NCI-H2227 treated with DMSO at 0.1 percent for 48 hours (cell line): ENCODE results near the gene SPARC.

Experiments used
- DNase-seq: peaks from one replicate; lab custom pipeline; 2025; lab: John Stamatoyannopoulos, UW

The SPARC gene

DNA sequence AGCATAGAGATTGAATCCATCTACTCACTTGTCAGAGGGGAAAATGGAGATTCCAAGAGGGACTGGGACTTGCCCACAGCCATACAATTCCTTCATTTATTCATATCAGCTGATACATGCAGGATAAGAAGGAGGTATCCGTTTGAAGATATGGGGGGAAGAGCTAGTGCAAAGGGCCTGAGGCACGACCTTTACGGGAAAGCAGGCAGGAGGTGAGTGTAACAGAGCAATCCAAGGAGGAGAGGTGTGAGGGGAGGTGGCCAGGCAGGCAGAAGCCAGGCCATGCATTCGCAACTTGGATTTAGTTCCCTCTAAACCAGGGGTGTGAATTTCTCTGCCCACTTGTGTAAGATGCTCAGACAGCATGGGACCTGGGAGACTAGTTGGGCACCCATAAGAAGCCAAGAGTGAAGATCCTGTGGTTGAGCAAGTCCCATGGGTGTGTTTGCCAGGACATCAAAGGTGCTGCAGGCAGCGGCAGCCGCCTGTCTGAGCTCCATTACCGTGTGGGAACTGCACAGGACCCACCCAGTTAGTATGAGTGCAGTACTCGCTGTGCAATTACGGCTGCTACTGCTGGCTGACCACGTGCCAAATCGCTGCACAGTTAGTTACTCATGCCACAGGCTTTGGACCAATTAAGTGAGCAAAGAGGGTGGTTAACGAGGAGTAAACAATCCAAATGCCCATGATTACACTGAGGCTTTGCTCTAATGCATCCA, 64.2 kb downstream of the SPARC start:
- peak; percentile 6 for DNase-seq

DNA sequence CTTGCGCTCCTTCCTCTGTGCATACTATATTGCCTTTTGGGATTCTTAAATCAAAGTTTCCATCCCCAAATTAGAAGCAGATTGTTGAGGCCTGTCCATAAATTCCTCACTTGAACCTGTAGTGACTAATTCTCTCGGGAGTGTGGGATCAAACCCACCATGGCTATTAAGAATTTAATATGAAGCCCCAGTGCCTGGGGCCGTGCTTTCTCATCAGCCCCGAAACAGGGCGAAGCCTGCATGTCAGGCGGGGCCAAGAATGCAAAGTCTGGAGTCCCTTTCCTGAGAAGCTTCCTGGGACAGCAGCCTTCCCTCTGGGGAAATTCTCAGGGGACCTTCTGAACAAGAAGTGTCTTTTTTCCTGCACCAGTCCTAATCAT, 66.3 kb downstream of the SPARC start:
- DNase-seq: no peak

DNA sequence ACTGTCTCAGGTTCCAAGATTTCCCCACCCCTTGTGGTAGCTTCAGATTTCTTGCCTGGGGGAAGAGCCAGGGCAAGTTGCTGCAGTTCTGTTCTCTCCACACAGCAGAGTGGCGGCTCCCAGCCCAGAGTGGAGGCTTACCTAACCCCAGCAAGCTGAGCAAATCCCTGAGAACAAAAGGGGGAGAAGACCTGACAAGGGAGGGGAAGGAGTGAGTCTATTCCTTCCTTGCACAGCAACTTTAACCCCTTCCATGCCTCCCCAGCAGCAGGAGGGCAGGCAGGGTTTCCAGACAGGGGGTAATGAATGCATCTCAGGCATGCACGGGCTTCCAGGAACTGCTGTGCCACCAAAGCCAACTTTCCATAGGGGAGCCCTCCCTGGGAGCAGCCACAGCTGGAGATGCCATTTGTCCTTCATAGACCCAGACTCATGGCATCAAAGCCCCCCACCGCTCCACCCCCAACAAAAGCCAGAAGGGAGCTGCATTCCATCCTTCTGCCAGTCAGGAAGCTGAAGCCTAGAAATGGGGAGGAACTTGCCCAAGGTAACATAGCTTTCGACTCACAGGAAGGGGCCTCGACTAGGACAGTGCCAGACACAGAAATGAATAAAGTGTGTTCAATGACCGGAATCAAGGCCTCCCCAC, 66.8 kb downstream of the SPARC start:
- no peak for DNase-seq

DNA sequence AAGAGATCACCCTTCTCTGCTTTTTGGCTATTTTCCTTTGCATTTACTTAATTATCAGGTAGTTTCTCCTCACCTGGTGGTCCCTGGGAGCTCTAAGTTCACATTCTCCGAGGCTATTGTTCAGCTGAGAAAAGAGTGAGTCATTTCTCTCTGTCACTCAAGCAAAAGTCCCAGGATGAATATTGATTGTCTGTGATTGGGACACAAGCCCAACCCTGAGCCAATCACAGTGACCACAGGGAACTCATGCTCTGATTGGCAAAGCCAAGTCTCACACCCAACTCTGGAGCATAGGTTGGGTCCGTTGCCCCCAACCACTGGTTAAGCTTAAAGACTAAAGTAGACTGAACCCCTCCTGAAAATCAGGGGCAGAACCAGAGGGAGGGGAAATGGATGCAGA, 67.8 kb downstream of the SPARC start:
- no peak for DNase-seq

DNA sequence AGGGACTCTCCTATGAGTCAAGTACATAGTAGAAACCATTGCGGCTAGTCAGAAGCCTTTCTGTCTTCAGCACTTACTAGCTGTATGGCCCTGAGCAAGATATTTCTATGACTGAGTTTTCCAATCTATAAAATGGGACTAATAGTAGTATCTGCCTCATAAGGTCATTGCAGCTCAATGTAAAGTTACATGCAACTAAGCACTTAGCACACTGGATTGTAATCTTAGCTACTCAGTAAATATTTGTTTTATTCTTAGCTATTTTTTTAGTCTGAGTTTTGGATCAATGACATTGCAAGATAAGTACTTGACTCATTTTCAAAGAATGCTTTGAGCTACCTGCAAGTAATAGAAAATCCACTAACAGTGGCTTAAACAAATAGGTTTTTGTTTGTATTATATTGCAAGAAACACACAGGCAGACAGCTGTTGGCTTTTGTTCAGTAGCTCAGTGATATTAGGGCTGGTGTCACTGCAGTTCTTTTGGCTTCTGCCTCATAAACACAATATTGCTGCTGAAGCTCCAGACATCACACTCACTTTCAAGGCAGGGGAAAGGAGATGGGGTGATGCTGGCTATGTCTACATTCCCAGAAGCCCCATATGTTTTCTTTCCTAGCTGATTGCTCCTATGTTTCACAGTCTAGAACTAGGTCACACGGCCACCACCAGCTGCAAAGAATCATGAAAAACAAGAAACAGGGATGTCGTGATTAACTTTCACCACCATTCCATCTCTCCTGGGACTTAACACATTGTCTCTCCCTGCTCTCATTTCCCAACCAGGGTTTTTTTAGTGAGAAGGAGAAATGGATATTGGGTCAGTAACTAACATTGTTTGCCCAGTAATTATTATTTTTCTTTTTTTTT, 68.6 kb downstream of the SPARC start:
- no peak for DNase-seq

DNA sequence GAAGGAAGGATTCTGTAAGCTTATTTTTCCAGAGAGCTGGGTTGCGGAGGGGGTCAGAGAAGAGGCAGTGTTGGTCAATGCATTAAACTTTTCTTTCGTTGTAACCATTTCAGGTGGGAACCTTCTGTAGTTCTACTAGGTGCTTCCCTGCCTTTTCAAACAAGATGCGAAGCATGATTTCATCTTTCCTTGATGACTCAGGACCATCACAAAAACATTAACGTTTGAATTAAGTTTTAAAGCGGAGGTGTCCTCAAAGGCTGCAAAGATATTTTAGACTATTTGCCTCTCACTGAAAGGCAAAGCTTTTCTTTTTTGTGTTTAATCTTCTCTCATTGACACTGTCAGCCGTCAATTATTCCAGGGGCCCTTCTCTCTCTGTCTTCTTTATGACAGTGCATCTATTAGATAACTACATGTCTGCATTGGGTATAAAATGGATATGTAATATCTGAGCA, 69.3 kb downstream of the SPARC start:
- DNase-seq: no peak

DNA sequence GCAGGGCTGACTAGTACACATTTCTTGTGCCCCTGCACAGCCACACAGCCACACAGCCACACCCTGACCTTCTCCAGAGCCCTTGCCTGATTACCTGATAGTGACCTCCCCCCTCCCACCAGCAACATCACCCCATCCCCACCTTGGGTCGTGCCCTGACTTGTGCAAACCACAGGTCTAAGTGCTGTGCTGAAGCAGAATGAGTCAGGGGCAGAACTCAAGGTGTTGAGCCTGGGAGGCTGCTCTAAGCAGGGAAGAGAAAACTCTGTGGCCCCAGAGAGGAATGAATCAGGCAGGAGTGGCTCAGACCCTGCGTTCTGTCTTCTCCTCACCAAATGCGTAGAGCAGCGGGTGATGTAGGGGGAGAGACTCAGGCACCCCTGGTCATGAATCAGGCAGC, 71.3 kb downstream of the SPARC start:
- DNase-seq: no peak

DNA sequence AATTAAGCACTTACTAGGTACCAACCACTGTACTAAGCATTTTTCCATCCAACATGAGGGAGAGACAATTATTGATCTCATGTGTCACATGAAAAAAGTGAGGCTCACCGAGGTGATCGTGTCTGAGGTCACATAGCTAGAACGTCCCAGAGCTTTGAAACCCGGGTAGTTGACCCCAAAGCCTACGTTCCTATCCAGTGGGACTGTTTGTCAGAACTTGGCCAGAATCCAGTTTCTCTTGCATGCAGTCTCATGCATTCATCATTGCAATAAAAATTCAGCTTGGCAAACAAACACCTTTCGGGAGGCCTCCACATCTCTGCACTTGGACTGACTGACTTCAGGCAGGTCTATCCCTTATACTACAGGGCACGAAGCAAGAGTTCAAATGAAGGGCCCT, 72.2 kb downstream of the SPARC start:
- no peak for DNase-seq

DNA sequence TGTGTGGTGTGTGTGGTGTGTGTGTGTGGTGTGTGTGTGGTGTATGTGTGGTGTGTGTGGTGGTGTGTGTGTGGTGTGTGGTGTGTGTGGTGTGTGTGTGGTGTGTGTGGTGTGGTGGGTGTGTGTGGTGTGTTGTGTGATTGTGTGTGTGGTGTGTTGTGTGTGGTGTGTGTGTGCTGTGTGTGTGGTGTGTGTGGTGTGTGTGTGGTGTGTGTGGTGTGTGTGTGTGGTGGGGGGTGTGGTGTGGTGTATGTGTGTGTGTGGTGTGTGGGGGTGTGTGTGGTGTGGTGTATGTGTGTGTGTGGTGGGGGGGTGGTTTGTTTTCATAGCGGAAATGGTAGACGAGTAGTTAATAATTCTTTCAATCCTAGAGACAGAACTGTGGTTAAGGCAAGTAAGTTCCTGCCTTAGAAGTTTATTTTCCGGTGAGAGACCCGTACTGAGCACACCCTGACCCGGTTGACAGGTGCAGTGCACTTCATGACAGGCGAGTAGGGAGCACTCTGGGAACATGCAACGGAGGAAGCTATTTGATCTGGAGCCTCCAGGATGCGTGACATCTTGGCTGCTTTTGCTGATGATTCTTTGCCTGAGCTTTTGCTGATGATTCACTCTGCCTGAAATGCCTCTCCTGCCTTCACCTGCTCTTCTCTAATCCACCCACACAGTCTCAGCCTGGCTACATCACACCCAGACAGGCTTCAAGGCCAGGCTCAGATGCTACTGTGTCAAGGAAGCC, 73.9 kb downstream of the SPARC start:
- DNase-seq: no peak

DNA sequence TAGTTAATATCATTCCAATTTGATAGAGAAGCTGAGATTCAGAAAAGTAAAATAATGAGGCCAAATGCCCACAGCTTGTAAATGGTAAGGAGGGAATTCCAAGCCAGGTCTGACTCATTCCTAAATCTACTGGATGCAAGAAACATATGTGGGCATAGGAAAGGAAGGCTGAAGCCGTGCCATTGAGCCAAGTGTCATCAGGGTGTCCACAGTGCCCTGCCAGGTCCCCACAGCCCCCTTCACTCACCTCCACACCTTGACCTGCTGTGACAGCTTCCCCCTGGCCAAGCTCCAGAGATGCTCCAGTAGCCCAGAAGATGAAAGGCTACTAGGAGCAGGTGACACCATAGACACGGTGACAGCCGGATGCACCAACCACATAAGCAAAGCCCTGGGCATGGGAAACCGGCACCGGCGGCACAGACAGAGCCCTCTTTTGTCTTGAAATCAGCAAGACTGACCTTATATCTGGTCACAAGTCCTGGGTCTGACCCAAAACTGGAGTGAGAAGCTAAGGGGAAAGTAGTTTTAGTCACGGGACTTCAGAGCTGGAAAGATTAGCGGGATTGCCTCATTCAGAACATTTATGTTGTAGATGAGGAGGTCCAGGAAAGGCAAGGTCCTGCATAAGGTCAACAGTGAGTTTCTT, 75.5 kb downstream of the SPARC start:
- no peak for DNase-seq
